ENCODE measurements around the gene TSC22D2. TPM values are rescaled to one million over a fixed set of nuclear protein-coding genes. Genes with fewer than 3 reads are reported as not detected.

Gene TSC22D2
- polyA plus RNA-seq, 1 donor from 2014 or later, result 15.3 TPM

DNA sequence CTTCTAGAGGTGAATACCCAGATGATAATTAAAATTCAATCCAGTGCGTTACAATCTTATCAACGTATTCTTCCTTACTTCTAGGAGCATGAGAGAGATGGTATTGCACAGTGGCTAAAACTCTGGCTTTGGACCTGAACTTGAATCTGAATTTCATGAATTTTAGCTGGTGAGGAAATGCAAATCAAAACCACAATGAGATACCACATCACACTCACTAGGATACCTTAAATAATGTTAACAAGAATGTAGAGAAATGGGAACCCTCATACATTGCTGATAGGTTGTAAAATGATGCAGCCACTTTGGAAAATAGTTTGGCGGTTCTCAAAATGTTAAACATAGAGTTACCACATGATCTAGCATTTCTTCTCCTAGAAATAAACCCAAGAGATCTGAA lies 47.1 kb upstream of the TSC22D2 start:
- Histone ChIP-seq H3K36me3 (ENCODE audit: insufficient read depth, low read length) (no peaks in the 10 kb centered on the region), H4K20me1 (ENCODE audit: insufficient read depth) (no peaks in the 10 kb centered on the region), H3K4me2 (ENCODE audit: low read length) (no peak overlapping the region), H3K9me3 (ENCODE audit: low read length) (no peaks in the 10 kb centered on the region), H3K9ac (ENCODE audit: low read length) (no peak overlapping the region), H3K27ac (ENCODE audit: low read length) (no peak overlapping the region), H3K79me2 (replicated peaks; ENCODE audit: insufficient read depth, low read length) (no peaks in the 10 kb centered on the region), H3K4me3 (ENCODE audit: low read length) (no peak overlapping the region), H3F3A (ENCODE audit: insufficient read depth, low read length, poor library complexity, severe bottlenecking) (no peaks in the 10 kb centered on the region), H2AFZ (ENCODE audit: low read depth, low read length) (no peak overlapping the region), H3K27me3 (ENCODE audit: insufficient read depth, low read depth, low read length) (no peaks in the 10 kb centered on the region), H3K9me2 (ENCODE audit: insufficient read depth, low read length) (no peaks in the 10 kb centered on the region)
- no peak for TF ChIP-seq EZH2 (IDR thresholded peaks at IDR 0.05; ENCODE audit: borderline replicate concordance, insufficient read depth, low read length, poor library complexity, severe bottlenecking)

DNA sequence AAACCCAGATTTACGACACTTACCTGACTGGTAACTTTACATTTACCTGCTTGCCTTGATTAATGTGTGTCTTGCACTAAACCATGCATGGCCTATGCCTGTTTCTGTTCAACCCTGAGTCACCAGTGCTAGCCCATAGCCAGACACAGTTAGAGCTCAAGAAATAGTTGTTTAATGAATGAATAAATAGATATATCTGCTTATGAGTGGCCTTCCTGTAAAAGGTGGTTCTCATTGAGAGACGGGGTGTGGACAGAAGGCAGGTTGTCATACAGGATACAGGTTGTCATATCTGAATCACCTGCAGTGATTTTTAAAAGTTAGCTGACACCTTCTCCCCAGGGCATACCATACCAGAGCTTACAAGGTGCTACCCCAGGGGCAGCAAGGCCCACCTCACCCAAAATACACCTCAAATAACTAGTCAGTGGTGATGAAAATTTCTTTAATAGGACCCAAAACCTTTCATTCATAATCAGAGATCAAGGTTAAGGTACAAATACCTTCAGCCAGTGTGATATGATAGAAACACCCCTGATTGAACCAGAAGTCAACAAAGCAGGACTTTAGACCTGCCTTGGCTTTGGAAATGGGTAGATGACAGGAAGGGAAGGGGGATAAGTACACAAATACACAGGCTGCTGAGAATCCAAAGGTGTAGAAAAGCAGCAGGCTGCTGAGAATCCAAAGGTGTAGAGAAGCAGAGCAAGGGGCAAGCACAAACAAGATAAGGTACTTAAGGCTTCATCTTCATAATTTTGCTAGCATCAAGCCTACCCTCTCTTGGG lies 45.4 kb upstream of the TSC22D2 start:
- Histone ChIP-seq H3K9me2 (ENCODE audit: insufficient read depth, low read length) (no peaks in the 10 kb centered on the region), H3K4me2 (ENCODE audit: low read length) (no peak overlapping the region), H3F3A (ENCODE audit: insufficient read depth, low read length, poor library complexity, severe bottlenecking) (no peaks in the 10 kb centered on the region), H3K27ac (ENCODE audit: low read length) (no peak overlapping the region), H3K79me2 (replicated peaks; ENCODE audit: insufficient read depth, low read length) (no peaks in the 10 kb centered on the region), H3K9ac (ENCODE audit: low read length) (no peak overlapping the region), H3K4me3 (ENCODE audit: low read length) (no peak overlapping the region), H3K36me3 (ENCODE audit: insufficient read depth, low read length) (no peaks in the 10 kb centered on the region), H2AFZ (ENCODE audit: low read depth, low read length) (no peak overlapping the region), H4K20me1 (ENCODE audit: insufficient read depth) (no peaks in the 10 kb centered on the region), H3K27me3 (ENCODE audit: insufficient read depth, low read depth, low read length) (no peaks in the 10 kb centered on the region), H3K9me3 (ENCODE audit: low read length) (no peaks in the 10 kb centered on the region)
- TF ChIP-seq, protein P1, sequence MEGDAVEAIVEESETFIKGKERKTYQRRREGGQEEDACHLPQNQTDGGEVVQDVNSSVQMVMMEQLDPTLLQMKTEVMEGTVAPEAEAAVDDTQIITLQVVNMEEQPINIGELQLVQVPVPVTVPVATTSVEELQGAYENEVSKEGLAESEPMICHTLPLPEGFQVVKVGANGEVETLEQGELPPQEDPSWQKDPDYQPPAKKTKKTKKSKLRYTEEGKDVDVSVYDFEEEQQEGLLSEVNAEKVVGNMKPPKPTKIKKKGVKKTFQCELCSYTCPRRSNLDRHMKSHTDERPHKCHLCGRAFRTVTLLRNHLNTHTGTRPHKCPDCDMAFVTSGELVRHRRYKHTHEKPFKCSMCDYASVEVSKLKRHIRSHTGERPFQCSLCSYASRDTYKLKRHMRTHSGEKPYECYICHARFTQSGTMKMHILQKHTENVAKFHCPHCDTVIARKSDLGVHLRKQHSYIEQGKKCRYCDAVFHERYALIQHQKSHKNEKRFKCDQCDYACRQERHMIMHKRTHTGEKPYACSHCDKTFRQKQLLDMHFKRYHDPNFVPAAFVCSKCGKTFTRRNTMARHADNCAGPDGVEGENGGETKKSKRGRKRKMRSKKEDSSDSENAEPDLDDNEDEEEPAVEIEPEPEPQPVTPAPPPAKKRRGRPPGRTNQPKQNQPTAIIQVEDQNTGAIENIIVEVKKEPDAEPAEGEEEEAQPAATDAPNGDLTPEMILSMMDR (IDR thresholded peaks at IDR 0.05; ENCODE audit: poor library complexity, severe bottlenecking), result no peak
- TF ChIP-seq RAD21 (conservative IDR thresholded peaks at IDR 0.05) (no peak), EZH2 (IDR thresholded peaks at IDR 0.05; ENCODE audit: borderline replicate concordance, insufficient read depth, low read length, poor library complexity, severe bottlenecking) (no peak), SMC3 (conservative IDR thresholded peaks at IDR 0.05; ENCODE audit: poor library complexity) (no peak), MXI1 (conservative IDR thresholded peaks at IDR 0.05; ENCODE audit: poor library complexity, severe bottlenecking) (no peak), POLR2AphosphoS5 (IDR thresholded peaks at IDR 0.05) (no peak), EP300 (conservative IDR thresholded peaks at IDR 0.05; ENCODE audit: poor library complexity, severe bottlenecking) (no peak), TAF1 (IDR thresholded peaks at IDR 0.05; ENCODE audit: low read depth) (no peak)
- TF ChIP-seq, protein P2, sequence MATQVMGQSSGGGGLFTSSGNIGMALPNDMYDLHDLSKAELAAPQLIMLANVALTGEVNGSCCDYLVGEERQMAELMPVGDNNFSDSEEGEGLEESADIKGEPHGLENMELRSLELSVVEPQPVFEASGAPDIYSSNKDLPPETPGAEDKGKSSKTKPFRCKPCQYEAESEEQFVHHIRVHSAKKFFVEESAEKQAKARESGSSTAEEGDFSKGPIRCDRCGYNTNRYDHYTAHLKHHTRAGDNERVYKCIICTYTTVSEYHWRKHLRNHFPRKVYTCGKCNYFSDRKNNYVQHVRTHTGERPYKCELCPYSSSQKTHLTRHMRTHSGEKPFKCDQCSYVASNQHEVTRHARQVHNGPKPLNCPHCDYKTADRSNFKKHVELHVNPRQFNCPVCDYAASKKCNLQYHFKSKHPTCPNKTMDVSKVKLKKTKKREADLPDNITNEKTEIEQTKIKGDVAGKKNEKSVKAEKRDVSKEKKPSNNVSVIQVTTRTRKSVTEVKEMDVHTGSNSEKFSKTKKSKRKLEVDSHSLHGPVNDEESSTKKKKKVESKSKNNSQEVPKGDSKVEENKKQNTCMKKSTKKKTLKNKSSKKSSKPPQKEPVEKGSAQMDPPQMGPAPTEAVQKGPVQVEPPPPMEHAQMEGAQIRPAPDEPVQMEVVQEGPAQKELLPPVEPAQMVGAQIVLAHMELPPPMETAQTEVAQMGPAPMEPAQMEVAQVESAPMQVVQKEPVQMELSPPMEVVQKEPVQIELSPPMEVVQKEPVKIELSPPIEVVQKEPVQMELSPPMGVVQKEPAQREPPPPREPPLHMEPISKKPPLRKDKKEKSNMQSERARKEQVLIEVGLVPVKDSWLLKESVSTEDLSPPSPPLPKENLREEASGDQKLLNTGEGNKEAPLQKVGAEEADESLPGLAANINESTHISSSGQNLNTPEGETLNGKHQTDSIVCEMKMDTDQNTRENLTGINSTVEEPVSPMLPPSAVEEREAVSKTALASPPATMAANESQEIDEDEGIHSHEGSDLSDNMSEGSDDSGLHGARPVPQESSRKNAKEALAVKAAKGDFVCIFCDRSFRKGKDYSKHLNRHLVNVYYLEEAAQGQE (IDR thresholded peaks at IDR 0.05; ENCODE audit: borderline replicate concordance), result no peak
